Omental fat pad (tissue), 4 donors: Measurements from ENCODE around the gene OXA1L. TPM values are rescaled to one million over a fixed set of nuclear protein-coding genes. Genes with fewer than 3 reads are reported as not detected.

Source experiments
- ATAC-seq: fragments of 150-250 bp; one replicate; pipeline ENCODE4 v1.9.1; 2016; ENCODE audit warnings: mild to moderate bottlenecking, moderate library complexity; ENCODE audit not compliant: low FRiP score
- DNase-seq: peaks from one replicate; pipeline ENCODE4 v3.0.0-alpha.2; 2019; ENCODE audit warnings: low spot score
- total RNA-seq, 4 donors: library from RNA; depleted of rRNA; stranded (reverse); fragments of >200 nt; gene quantifications; one replicate each; pipeline ENCODE4 v1.1.0, GENCODE V29; 2016
- TF ChIP-seq, protein P1 (sequence below), 3 donors: fragments of 450-650 bp; IDR thresholded peaks; one replicate each; pipeline ENCODE4 v1.5.1; 2016 to 2017; ENCODE audit warnings: antibody characterized with exemption in 3 of 3, mild to moderate bottlenecking in 3 of 3, moderate library complexity in 2 of 3

The OXA1L gene
- total RNA-seq, 4 donors from 2014 or later, result 73.3 to 100 (median 98.6) TPM

DNA sequence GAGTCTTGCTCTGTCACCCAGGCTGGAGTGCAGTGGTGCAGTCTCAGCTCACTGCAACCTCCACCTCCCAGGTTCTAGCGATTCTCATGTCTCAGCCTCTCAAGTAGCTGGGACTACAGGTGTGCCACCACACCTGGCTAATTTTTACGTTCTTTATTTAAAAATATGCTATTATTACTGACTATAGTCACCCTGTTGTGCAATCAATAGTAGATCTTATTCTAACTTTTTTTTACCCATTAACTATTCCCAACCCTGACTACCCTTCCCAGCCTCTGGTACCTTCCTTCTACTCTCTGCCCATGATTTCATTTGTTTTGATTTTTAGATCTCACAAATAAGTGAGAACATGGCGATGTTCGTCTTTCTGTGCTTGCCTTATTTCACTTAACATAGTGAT lies 2.5 kb downstream of the OXA1L start:
- DNase-seq (no peak), ATAC-seq (no peak)
- TF ChIP-seq, protein P1, sequence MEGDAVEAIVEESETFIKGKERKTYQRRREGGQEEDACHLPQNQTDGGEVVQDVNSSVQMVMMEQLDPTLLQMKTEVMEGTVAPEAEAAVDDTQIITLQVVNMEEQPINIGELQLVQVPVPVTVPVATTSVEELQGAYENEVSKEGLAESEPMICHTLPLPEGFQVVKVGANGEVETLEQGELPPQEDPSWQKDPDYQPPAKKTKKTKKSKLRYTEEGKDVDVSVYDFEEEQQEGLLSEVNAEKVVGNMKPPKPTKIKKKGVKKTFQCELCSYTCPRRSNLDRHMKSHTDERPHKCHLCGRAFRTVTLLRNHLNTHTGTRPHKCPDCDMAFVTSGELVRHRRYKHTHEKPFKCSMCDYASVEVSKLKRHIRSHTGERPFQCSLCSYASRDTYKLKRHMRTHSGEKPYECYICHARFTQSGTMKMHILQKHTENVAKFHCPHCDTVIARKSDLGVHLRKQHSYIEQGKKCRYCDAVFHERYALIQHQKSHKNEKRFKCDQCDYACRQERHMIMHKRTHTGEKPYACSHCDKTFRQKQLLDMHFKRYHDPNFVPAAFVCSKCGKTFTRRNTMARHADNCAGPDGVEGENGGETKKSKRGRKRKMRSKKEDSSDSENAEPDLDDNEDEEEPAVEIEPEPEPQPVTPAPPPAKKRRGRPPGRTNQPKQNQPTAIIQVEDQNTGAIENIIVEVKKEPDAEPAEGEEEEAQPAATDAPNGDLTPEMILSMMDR (IDR thresholded peaks at IDR 0.05), result no peak

DNA sequence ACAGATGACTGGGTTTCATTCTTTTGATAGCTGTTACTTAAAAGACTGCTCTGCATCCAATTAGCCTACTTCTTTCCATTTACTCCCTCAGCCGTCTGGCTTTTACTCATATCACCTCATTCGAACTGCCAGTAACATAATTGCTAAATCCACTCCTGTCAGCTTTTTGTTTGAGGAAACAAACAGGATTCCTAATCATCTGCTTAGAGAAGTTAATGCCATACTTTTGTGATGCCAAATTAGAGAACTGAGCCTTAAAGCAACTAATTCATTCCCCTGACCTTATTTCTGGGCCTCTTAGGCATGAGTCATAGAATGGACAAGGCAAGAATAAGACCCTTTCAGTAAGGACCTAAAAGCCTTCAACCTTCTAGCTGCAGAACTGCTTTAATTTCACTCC lies 2.9 kb downstream of the OXA1L start:
- no peak for DNase-seq
- TF ChIP-seq, protein P1 (IDR thresholded peaks at IDR 0.05), result no peak
- no peak for ATAC-seq

DNA sequence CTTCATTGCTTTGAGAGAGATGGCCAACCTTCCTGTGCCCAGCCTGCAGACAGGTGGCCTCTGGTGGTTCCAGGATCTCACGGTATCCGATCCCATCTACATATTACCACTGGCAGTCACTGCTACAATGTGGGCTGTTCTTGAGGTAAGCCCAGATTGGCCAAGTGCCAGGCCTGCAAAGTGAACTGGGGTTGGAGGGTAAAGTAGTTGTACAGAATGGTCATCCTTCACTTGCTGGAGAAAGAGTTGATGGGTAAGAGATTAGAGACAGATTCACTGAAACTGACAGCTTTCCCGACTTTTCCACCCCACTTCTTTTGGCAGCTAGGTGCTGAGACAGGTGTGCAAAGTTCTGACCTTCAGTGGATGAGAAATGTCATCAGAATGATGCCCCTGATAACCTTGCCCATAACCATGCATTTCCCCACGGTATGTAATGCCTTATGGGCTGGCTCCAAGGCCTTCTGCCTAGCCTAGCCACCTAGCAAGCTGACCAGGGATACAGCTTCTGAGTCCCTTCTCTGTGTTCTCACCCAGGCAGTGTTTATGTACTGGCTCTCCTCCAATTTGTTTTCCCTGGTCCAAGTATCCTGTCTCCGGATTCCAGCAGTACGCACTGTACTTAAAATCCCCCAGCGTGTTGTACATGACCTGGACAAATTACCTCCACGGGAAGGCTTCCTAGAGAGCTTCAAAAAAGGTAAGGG lies 4.1 kb downstream of the OXA1L start:
- DNase-seq (no peak), ATAC-seq (no peak)
- TF ChIP-seq, protein P1 (IDR thresholded peaks at IDR 0.05), result no peak

DNA sequence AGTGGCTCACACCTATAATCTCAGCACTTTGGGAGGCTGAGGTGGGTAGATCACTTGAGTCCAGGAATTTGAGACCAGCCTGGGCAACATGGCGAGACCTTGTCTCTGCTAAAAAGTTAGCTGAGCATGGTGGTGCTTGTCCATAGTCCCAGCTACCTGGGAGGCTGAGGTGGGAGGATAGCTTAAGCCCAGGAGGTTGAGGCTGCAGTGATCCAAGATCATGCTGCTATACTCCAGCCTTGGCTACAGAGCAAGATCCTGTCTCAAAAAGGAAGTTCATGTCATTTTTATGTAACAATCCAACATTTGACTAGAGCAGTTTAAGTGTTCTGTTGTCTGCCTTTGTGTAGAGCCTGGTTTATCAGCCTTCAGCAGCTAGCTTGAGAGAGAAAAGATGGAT lies 6.2 kb downstream of the OXA1L start:
- ATAC-seq (no peak), DNase-seq (no peak)
- TF ChIP-seq, protein P1 (IDR thresholded peaks at IDR 0.05), result no peak

DNA sequence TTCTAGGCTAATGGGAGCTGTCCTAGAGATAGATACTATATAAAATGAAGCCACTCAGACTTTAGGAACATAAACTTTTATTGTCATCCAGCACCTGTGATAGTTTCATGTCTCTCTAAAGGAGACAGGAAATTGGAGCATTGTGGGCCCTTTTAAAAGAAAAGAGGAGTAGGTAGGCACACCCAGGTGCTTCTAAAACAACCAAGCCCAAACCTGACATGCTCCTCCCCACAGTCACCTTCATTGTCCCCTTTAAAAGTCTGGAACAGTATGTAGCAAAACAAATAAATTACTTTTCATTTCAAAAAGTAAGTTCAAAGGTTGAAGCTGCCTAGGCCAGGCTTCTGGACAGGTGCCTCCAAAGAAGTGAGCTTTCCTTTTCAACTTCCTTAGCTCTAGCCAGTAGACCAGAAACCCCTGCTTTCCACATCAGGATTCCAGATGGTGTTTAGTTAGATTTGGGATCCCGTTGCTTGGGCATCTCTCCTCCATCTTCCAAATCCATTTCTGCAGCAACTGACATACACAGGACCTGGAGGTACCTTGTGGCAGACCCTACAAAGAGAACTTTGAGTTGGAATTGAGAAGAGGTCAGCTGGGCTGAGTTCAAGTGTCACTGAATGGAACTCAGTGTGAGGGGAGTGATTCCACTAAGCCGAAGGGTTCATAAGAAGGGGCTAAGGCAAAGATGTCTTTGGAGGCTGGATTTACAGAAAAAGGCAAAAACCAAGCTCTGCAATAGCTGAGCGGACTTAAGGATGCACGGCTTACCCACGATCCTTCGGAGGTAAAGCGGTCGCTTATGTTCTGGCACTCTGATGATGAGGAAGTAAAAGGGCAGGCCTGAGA lies 6.9 kb downstream of the OXA1L start:
- TF ChIP-seq, protein P1 (IDR thresholded peaks at IDR 0.05), result no peak
- no peak for ATAC-seq

DNA sequence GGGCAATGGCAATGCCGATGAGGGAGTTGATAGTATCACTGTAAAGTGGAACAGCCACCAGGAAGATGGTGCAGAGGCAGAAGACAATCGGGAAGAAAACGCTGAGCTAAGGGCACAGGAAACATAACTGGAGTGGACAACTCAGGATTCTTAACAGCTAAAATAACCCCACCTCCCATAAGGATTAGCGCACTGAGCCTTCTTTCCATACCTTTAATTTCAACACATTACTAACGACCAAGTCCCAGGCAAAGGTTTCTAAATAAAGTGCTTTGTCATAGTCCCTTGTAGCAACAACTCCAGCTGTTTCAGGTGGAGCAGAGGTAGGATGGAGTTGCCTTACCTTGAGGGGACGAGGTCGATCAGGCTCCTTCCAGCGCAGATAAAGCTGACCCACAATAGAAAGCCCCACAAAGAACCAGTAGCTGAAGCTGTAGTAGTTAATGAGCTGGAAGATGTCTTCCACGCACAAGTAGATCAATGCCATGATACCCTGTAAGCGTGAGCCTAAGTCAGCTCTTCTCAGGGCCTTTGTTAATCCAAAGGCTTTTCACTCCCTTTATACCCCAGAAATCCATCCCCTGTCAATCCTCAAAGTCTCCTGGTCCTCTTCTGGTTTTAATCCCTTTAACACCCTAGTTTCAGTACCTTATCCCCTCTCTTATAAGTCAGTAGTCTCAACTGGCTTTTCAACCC lies 7.7 kb downstream of the OXA1L start:
- no peak for ATAC-seq
- TF ChIP-seq, protein P1 (IDR thresholded peaks at IDR 0.05), result no peak
- DNase-seq, result no peak

More for the DNA sequence above, 6.9 kb downstream of the OXA1L start:
- no peak for DNase-seq
